ENCODE data around the gene PRKRIP1.
"Not testable (repeated sequence)": the region's sequence is repeated elsewhere in the genome, so short reads cannot be mapped to it uniquely, and the experiment has no call there.

Gene PRKRIP1, protein sequence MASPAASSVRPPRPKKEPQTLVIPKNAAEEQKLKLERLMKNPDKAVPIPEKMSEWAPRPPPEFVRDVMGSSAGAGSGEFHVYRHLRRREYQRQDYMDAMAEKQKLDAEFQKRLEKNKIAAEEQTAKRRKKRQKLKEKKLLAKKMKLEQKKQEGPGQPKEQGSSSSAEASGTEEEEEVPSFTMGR

GRCh38 chr7:102395873-102396709 is at the start of gene PRKRIP1:
Gene PRKRIP1, plus strand, starts transcription at chr7:102396363. Its CDS starts 49 bp downstream, at chr7:102396412.
- DNase-seq: peak in 55 of 56 donors; percentile 59 to 94 (median 80)

DNA sequence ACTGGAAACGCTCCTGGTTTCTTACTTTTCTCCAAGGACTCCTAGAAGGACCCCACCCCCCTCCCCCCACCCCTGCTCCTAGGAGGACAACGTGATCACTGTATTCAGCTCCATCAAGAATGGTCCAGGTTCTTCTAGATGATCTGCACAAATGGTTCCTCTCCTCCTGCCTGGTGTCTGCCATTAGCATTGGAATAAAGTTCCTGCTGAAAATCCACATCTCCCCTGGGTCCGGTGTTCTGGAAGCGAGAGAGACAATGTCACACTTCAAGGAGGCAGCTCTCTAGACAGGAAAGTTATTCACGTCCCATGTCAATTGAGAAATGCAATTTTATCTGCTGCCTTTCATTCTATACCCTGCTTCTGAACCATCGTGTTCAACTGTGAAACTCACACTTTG is 49.2 kb upstream of the PRKRIP1 start:
- not testable (repeated sequence) for DNase-seq

DNA sequence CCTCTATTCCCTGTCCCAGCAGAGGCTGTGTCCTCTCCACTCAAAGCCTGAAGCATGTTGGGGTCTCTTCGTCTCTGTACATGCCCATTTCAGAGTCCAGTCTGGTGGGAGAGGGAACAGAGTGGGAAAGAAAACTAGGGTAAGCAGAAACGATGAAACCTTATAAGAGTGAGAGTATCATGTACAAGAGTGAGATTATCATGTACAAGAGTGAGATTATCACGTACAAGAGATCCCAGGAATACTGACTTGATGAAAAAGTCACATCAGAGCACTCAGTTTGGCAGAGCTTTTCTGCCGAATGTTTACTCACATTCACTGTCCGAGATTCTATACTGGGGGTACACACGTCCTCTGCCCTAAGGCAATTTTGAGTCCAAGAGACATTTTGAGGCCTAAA is 39.8 kb upstream of the PRKRIP1 start, which contains the start of gene SPDYE6:
SPDYE6 (minus strand) TSS at position 101 of the 400 bp plus-strand sequence. CDS start 421 bp downstream, outside the sequence.
- not testable (repeated sequence) for DNase-seq

DNA sequence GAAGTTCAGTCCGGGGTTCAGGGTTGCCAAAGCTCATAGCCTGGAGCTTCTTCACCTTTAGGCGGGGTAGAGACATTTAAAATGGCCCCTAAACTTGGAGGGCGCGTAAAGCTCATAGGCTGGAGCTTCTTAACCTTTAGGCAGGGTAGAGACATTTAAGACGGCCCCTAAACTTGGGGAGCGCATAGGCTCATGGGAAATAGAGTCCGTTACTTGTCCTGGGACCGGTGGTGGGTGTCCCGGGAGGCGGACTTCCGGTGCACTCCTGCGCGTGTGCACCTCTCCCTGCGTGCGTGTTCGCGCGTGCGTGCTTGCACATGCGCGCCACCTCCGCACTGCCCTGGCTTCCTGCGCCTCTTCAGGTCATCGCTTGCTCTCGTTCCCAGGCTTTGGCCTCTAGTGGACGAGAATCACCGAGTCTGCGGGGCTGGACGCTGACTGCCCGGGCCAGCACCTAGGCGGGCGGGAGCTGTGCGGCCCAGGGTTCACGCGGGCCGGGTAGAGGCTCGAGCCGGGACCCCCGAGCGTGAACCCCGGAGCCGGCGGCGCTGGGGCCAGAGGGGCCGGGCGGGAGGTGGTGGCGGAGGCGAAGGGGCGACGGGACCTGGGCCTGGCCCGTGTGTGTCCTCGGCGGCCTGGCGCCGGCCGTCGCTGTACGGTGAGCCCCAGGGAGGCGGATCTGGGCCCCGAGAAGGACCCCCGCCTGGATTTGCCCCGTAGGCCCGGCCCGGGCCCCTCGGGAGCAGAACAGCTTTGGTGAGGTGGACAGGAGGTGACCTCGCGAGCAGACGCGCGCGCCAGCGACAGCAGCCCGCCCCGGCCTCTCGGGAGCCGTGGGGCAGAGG is 32.4 kb upstream of the PRKRIP1 start:
- DNase-seq: peak; percentile 78 to 98 (median 94)

GRCh38 chr7:102364394-102364886 is 31.7 kb upstream of the PRKRIP1 start:
- not testable (repeated sequence) for DNase-seq

GRCh38 chr7:102365390-102365789 is 30.8 kb upstream of the PRKRIP1 start:
- not testable (repeated sequence) for DNase-seq

DNA sequence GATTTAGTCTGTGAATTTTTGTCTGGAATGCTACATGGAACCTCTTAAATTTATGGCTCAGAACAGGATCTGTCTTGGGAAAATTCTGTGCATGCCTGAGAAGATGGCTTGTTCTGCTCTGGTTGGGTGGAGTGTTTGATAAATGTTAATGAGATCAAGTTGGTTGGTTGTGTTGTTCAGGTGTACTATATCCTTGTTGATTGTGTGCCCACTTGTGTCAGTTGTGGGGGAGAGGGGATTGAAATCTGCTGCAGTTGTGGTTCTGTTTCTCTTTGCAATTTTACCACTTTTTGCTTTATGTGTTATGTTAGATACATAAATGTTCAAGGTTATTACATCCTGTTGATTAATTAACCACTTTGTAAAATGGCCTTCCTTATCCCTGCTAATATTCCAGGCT is 26.1 kb upstream of the PRKRIP1 start:
- DNase-seq: not testable (repeated sequence)

- DNase-seq: not testable (repeated sequence)
Observed at GRCh38 chr7:102372796-102373195, 23.4 kb upstream of the PRKRIP1 start.

- DNase-seq: no peak
Observed at GRCh38 chr7:102376964-102377466, 19.1 kb upstream of the PRKRIP1 start.

DNA sequence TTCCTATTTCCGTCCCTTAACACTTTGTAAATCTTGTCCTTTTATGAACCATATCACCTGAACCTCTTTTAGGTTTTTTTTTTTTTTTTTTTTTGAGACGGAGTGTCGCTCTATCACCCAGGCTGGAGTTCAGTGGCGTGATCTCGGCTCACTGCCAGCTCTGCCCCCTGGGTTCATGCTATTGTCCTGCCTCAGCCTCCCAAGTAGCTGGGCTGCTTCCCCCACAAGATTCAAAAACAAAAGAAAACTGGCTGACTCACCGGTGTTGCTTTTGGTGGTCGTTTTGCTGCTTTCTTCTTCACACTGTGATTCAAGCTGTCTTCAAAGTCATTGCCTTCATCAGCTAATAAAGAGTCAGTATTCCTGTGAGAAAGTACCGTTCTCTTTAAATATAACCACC is 15.3 kb upstream of the PRKRIP1 start:
- not testable (repeated sequence) for DNase-seq

DNA sequence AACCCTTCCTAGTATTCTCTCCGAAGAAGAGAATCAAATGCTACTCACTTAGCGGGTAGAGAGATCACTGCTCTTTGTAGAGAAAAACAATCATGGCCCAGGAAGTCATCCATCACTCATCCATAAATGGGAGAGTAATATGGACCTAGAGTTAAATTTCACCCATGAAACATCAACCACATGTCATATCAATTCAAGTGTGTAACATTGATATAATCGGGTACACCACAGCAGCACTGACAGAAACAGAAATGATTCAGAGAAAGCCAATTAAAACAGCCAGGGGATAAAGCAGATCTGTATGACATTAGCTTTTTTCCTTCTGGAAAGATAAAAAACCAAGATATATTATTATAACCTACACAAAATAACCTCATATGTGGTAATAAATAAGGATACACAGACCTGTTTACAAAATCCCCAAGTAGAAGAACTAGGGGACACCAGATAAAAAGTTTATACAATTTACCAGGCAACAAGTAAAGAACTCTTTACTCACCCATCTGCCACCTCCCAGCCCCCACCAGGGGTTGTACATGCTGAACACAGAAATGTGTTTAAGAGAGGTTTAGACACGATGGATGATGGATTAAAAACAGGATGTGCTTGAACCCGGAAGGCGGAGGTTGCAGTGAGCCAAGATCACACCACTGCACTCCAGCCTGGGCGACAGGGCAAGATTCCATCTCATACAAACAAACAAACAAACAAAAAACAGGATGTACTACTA is 14.3 kb upstream of the PRKRIP1 start:
- not testable (repeated sequence) for DNase-seq

GRCh38 chr7:102387064-102387463 is 9.1 kb upstream of the PRKRIP1 start:
- DNase-seq: no peak

GRCh38 chr7:102389810-102390209 is 6.4 kb upstream of the PRKRIP1 start:
- no peak for DNase-seq

DNA sequence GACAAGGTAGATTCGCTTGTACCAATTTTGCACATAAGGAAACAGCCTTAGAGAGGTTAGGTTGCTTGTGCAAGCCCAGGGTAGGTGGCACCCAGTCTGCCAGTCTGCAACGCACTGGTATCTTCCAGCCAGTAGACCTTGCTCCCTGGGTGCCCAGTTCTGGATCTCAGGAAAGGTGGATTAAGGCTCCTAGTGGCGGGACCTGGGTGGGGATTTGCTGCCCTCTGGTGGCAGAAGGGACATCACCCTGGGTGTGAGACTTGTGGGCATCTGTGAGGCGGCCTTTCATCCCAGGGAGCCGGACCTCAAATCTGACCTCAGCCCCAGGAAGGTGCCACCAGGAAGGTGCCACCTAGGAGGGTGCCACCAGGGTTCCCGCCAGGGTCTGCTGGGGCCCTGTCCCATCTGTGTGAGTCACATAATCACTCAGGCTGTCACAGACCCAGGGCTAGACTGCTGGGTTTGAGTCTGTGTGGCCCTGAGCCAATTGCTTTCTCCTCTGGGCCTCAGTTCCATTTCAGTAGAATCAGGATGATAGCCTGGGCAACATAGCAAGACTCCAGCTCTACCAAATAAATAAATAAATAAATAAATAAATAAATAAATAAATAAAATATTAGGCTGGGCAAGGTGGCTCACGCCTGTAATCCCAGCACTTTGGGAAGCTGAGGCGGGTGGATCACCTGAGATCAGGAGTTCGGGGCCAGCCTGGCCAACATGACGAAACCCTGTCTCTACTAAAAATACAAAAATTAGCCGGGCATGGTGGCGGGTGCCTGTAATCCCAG is 5.3 kb upstream of the PRKRIP1 start:
- peak in 52 of 56 donors; percentile 19 to 85 (median 55) for DNase-seq

DNA sequence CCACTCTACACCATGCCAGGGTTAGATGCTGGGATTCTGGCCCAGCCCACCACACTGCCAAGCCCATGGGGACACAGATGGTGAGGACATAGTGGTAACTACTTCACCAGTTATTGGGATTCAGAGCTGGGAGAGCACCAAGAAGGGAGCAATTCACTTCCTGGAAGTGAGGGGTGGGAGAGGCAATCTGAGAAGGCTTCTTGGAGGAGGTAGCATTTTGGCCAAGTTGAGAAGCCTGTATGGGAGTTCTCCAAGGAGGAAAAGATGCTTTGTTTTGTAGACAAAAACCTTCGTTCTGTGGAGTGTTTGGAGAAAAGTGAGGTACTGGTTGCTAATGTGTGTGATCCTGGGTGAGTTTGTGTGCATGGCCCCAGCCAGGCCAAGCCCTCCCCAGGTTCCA is 3.8 kb upstream of the PRKRIP1 start:
- DNase-seq: no peak

GRCh38 chr7:102393467-102393866 is 2.7 kb upstream of the PRKRIP1 start:
- DNase-seq: no peak

- DNase-seq: peak in 1 of 56 donors; percentile 30
Observed at GRCh38 chr7:102395592-102395872, 631 bp upstream of the PRKRIP1 start.

DNA sequence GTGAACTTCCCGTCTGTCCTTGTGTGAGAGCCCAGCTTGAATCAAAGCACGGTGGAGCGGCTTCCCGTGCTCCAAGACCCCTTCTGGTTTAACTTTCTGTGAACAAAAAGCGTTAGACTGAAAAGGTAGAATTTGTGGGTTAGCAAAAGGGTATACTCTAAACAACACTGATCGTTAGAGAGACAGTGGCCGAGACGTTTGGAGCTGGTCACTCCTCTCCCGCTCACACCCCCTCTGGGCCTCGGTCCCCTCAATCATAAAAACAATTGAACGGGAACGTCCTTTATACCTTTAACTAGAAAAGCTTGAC is 502 bp downstream of the PRKRIP1 start:
- DNase-seq: no peak

GRCh38 chr7:102398543-102398942 is 2.4 kb downstream of the PRKRIP1 start:
- no peak for DNase-seq

- no peak for DNase-seq
Observed at GRCh38 chr7:102400360-102400759, 4.2 kb downstream of the PRKRIP1 start.

Measured in nucleus accumbens (tissue), 56 donors.